Endothelial cell of umbilical vein (primary cell): ENCODE results near the gene TOMM5. TPM values are rescaled to one million over a fixed set of nuclear protein-coding genes. Genes with fewer than 3 reads are reported as not detected.

Experiments used
- BruUV-seq: library from RNA; stranded (reverse); fragments of 400-500 nt; replicated peaks from 2 replicates; lab custom pipeline; 2021; lab: Mats Ljungman, UMichigan
- CTCF ChIA-PET: fragments of 300-600, 350-600 bp; sonication (Branson Sonifier 250); formaldehyde crosslinking; loops from one replicate; lab custom pipeline; 2021; ENCODE audit warnings: antibody characterized with exemption, inconsistent platforms; lab: Charles Lee
- POLR2A ChIA-PET: fragments of 300-600, 350-600 bp; sonication (Branson Sonifier 250); formaldehyde crosslinking; loops from one replicate; lab custom pipeline; 2021; ENCODE audit warnings: antibody characterized with exemption, inconsistent platforms; lab: Charles Lee
- DNase-seq: peaks from one replicate; pipeline ENCODE4 v3.0.0-alpha.2; 2011; ENCODE audit warnings: low read depth, low spot score
- FAIRE-seq: peaks from 2 replicates; lab custom pipeline; 2011; peaks lifted over from hg19 to GRCh38; lab: Jason Lieb, UNC
- H2AFZ ChIP-seq: 2 replicates; pipeline ENCODE4 v1.6.0; 2012; ENCODE audit warnings: low read depth, low read length, control low read depth, inconsistent platforms
- H3K27ac ChIP-seq: 2 replicates; pipeline ENCODE4 v1.5.1; 2011; ENCODE audit warnings: low read depth, mild to moderate bottlenecking, control low read depth, low read length, moderate library complexity; ENCODE audit not compliant: insufficient read depth
- H3K27me3 ChIP-seq, 2 experiments: 2 replicates each; pipeline versions ENCODE4 v1.6.0 to v1.6.1; 2011; ENCODE audit warnings: low read length in 2 of 2, mixed read lengths in 1 of 2; ENCODE audit not compliant: control insufficient read depth in 2 of 2, insufficient read depth in 2 of 2
- H3K36me3 ChIP-seq, 2 experiments: 2 replicates in 1 of 2; 3 replicates in 1 of 2; pipeline ENCODE4 v1.5.1; 2011; ENCODE audit warnings: low read length in 2 of 2, mild to moderate bottlenecking in 1 of 2, moderate library complexity in 1 of 2; ENCODE audit not compliant: control insufficient read depth in 2 of 2, insufficient read depth in 2 of 2; ENCODE audit errors: extremely low read depth in 1 of 2
- H3K4me1 ChIP-seq: 3 replicates; pipeline ENCODE4 v1.5.1; 2011; ENCODE audit warnings: mild to moderate bottlenecking, low read length; ENCODE audit not compliant: control insufficient read depth, insufficient read depth; ENCODE audit errors: extremely low read depth
- H3K4me2 ChIP-seq: 2 replicates; pipeline ENCODE4 v1.6.1; 2011; ENCODE audit warnings: low read length, control low read depth, mixed read lengths; ENCODE audit not compliant: insufficient read depth
- H3K4me3 ChIP-seq, 3 experiments: fragments of 200-600 bp in 1 of 3; sonication (generic), shearing (Covaris generic) in 1 of 3; replicated peaks in 1 of 3; 2 replicates each; pipeline ENCODE4 v1.5.1; 2011 to 2016; ENCODE audit warnings: control low read depth in 3 of 3, low read length in 3 of 3, mild to moderate bottlenecking in 2 of 3, inconsistent platforms in 1 of 3, low read depth in 1 of 3, moderate library complexity in 1 of 3; ENCODE audit not compliant: insufficient read depth in 1 of 3
- H3K79me2 ChIP-seq: 2 replicates; pipeline ENCODE4 v1.6.0; 2012; ENCODE audit warnings: low read length, inconsistent platforms; ENCODE audit not compliant: control insufficient read depth, insufficient read depth
- H3K9ac ChIP-seq: replicated peaks from 2 replicates; pipeline ENCODE3; 2011; ENCODE audit warnings: low read length, control low read depth; ENCODE audit not compliant: insufficient read depth; ENCODE audit errors: extremely low read depth
- H3K9me1 ChIP-seq: replicated peaks from 3 replicates; pipeline ENCODE4 v1.6.0; 2011; ENCODE audit warnings: mild to moderate bottlenecking, low read length; ENCODE audit not compliant: control insufficient read depth, insufficient read depth; ENCODE audit errors: extremely low read depth
- H3K9me3 ChIP-seq: replicated peaks from 2 replicates; pipeline ENCODE4 v1.5.1; 2012; ENCODE audit warnings: low read length, inconsistent platforms; ENCODE audit not compliant: control insufficient read depth, insufficient read depth
- H4K20me1 ChIP-seq: replicated peaks from 2 replicates; pipeline ENCODE3; 2011; ENCODE audit warnings: mild to moderate bottlenecking, low read length; ENCODE audit not compliant: control insufficient read depth, insufficient read depth; ENCODE audit errors: extremely low read depth
- CTCF ChIP-seq, 2 donors: IDR thresholded peaks; 1 replicate in 1 of 2; 2 replicates in 1 of 2; pipeline ENCODE4 v1.5.1; 2011; ENCODE audit warnings: low read length in 2 of 2, mild to moderate bottlenecking in 2 of 2, moderate library complexity in 2 of 2, control low read depth in 1 of 2, inconsistent platforms in 1 of 2, low read depth in 1 of 2; ENCODE audit not compliant: insufficient read depth in 1 of 2; ENCODE audit errors: extremely low read depth in 1 of 2
- EZH2 ChIP-seq: IDR thresholded peaks from 2 replicates; pipeline ENCODE4 v1.6.1; 2012; ENCODE audit warnings: borderline replicate concordance, low read depth, mild to moderate bottlenecking, moderate library complexity, low read length, inconsistent platforms; ENCODE audit not compliant: severe bottlenecking
- FOS ChIP-seq: IDR thresholded peaks from 2 replicates; pipeline ENCODE4 v1.6.1; 2011; ENCODE audit warnings: mild to moderate bottlenecking, low read length, moderate library complexity, borderline replicate concordance; ENCODE audit not compliant: insufficient read depth
- GATA2 ChIP-seq: IDR thresholded peaks from 2 replicates; pipeline ENCODE4 v1.7.0; 2011; ENCODE audit warnings: low read depth, mild to moderate bottlenecking, moderate library complexity, mixed read lengths, low read length; ENCODE audit not compliant: insufficient read length, insufficient read depth
- JUN ChIP-seq: IDR thresholded peaks from 2 replicates; pipeline ENCODE4 v1.6.1; 2011; ENCODE audit warnings: borderline replicate concordance, low read depth; ENCODE audit not compliant: insufficient read length, insufficient read depth
- MAX ChIP-seq: IDR thresholded peaks from 2 replicates; pipeline ENCODE4 v1.6.1; 2011; ENCODE audit not compliant: insufficient read depth, insufficient read length
- MYC ChIP-seq: IDR thresholded peaks from one replicate; pipeline ENCODE4 v1.6.1; 2011; ENCODE audit warnings: mild to moderate bottlenecking, low read depth, low read length
- POLR2A ChIP-seq: IDR thresholded peaks from 2 replicates; pipeline ENCODE4 v1.6.1; 2012; ENCODE audit warnings: low read depth, mild to moderate bottlenecking, control low read depth, low read length
- POLR2AphosphoS5 ChIP-seq: IDR thresholded peaks from 2 replicates; pipeline ENCODE4 v1.6.1; 2012; ENCODE audit warnings: low read depth, mild to moderate bottlenecking, control low read depth, low read length, moderate library complexity; ENCODE audit not compliant: insufficient read depth
- dilution Hi-C: fragments of 300-500 bp; cut with MboI; formaldehyde crosslinking; loops from one replicate; pipeline ENCODE4 v1.15.0; 2019; ENCODE audit warnings: low sequenced_read_pairs; ENCODE audit not compliant: extremely low pct_ligation_motif_present
- intact Hi-C: fragments of 100-400 bp; cut with micrococcal nuclease; formaldehyde crosslinking; loops from one replicate; pipeline ENCODE4 v1.10.0; 2022
- polyA plus RNA-seq, 4 experiments: library from polyadenylated mRNA; depleted of rRNA in 3 of 4; stranded (reverse) in 3 of 4; unstranded in 1 of 4; fragments of >200 nt; gene quantifications; 2 replicates each; pipeline versions ENCODE4 v1.2.1 to v1.2.3, GENCODE V29; 2011 to 2012; ENCODE audit warnings: missing spikeins in 1 of 4
- total RNA-seq: library from RNA; stranded (reverse); gene quantifications from 2 replicates; pipeline ENCODE4 v1.2.3, GENCODE V29; 2021

TOMM5 gene
- total and polyA plus RNA-seq, 2 donors (not counting 3 experiments of a cell fraction or from before 2014, with no cell fraction given) = 122 to 147 TPM

- dilution Hi-C loops (no loop called here), intact Hi-C loops (no loop called here)
- H3K9me1 ChIP-seq = no peaks in the 10 kb centered on the region
- no peak overlapping the region for H2AFZ ChIP-seq
- H3K9ac ChIP-seq = no peak overlapping the region
- no peaks in the 10 kb centered on the region for H3K79me2 ChIP-seq
- ChIA-PET POLR2A (no interaction called here), CTCF (no interaction called here)
- no peaks in the 10 kb centered on the region for H4K20me1 ChIP-seq
- no peak overlapping the region for H3K4me3 ChIP-seq
- H3K4me2 ChIP-seq = no peak overlapping the region
- FAIRE-seq (no peak), DNase-seq (no peak)
- no TSS peak for BruUV-seq
- no peaks in the 10 kb centered on the region for H3K9me3 ChIP-seq
- no peaks in the 10 kb centered on the region for H3K36me3 ChIP-seq
- no peak overlapping the region for H3K27ac ChIP-seq
- no peaks in the 10 kb centered on the region for H3K4me1 ChIP-seq
- TF ChIP-seq CTCF (IDR thresholded peaks at IDR 0.05; ENCODE audit: extremely low read depth in 1 of 2, insufficient read depth in 1 of 2, low read depth in 1 of 2, low read length in 2 of 2) = no peak
- TF ChIP-seq JUN = no peak
- TF ChIP-seq POLR2A = no peak
- TF ChIP-seq GATA2 = no peak
- TF ChIP-seq MAX = no peak
- TF ChIP-seq MYC = no peak
- TF ChIP-seq EZH2 = no peak
- TF ChIP-seq FOS = no peak
- no peak for TF ChIP-seq POLR2AphosphoS5
- H3K27me3 ChIP-seq = no peaks in the 10 kb centered on the region
Measured at GRCh38 chr9:37561682-37562081, 30.7 kb downstream of the TOMM5 start.
